ENCODE data around the gene ANKFN1. TPM values are rescaled to one million over a fixed set of nuclear protein-coding genes. Genes with fewer than 3 reads are reported as not detected.

The ANKFN1 gene
- total RNA-seq, 1 experiment from 2014 or later: not detected

DNA sequence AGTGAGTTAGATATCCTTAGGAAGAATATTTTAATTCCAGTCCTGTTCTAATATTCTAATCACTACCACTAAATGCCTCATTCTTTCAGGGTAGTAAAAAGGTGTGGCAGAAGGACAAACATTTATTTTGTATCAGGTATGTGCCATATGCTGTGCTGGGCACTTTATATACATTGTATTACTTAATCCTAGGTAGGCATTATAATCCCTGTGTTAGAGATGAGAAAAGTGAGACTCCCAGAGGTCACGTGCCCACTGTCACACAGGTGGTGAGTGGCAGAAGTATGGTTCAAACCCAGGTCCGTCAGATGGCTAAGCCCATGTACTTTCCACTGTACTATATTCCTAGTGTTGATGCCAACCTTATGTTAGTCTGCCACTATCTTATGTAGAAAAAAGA, 335.5 kb downstream of the ANKFN1 start:
- Histone ChIP-seq H3K27ac (ENCODE audit: insufficient read length, low read depth, low read length) (no peak overlapping the region), H3K4ac (ENCODE audit: low read depth, low read length) (no peak overlapping the region), H3K9ac (ENCODE audit: extremely low read depth, insufficient read length, low read length) (no peak overlapping the region), H3K56ac (ENCODE audit: insufficient read length, low read depth, low read length) (no peak overlapping the region), H2BK12ac (ENCODE audit: insufficient read length, low read depth, low read length) (no peak overlapping the region), H2BK120ac (ENCODE audit: low read depth, low read length, poor library complexity, severe bottlenecking) (no peak overlapping the region), H3K4me2 (ENCODE audit: insufficient read depth, insufficient read length, low read length) (no peak overlapping the region), H3K79me1 (ENCODE audit: insufficient read depth, low read depth, low read length, poor library complexity, severe bottlenecking) (no peaks in the 10 kb centered on the region), H3K79me2 (ENCODE audit: insufficient read depth, low read length) (no peaks in the 10 kb centered on the region), H4K5ac (ENCODE audit: insufficient read length, low read depth, low read length) (no peak overlapping the region), H3K23me2 (ENCODE audit: insufficient read length, low read depth, low read length, poor library complexity, severe bottlenecking) (no peaks in the 10 kb centered on the region), H4K8ac (replicated peaks; ENCODE audit: insufficient read length, low read depth, low read length) (no peak overlapping the region), H2BK5ac (ENCODE audit: insufficient read length, low read length) (no peak overlapping the region), H2BK20ac (ENCODE audit: low read depth, low read length, poor library complexity, severe bottlenecking) (no peak overlapping the region), H3K9me3 (ENCODE audit: control insufficient read depth, low read depth, low read length) (no peaks in the 10 kb centered on the region), H4K91ac (ENCODE audit: insufficient read length, low read depth, low read length) (no peak overlapping the region), H3K14ac (ENCODE audit: insufficient read depth, low read length) (no peak overlapping the region), H3T11ph (ENCODE audit: low read length) (no peak overlapping the region), H2AK5ac (ENCODE audit: insufficient read length, low read length) (no peak overlapping the region), H3K23ac (ENCODE audit: insufficient read length, low read depth, low read length) (no peak overlapping the region), H3K4me1 (ENCODE audit: insufficient read depth, low read length) (no peaks in the 10 kb centered on the region), H2BK15ac (ENCODE audit: low read depth, low read length) (no peak overlapping the region), H3K18ac (ENCODE audit: insufficient read length, low read depth, low read length) (no peak overlapping the region), H3K27me3 (ENCODE audit: insufficient read depth, low read length) (no peaks in the 10 kb centered on the region), H4K20me1 (ENCODE audit: control insufficient read depth, insufficient read depth, insufficient read length) (no peaks in the 10 kb centered on the region), H2AFZ (ENCODE audit: low read length) (no peak overlapping the region)
- no peak overlapping the region for H3K27ac Mint-ChIP-seq
- no peak for DNase-seq
- H3K4me1 Mint-ChIP-seq: no peaks in the 10 kb centered on the region
- WGBS (ENCODE audit: extremely low coverage, insufficient read length, low lambda C conversion rate): no CpG with 5 or more reads among the region's 2 CpGs
- H3K27me3 Mint-ChIP-seq (ENCODE audit: low read depth): no peaks in the 10 kb centered on the region; the same call in 1 of the 2 replicates
- H3K9me3 Mint-ChIP-seq: no peaks in the 10 kb centered on the region
- TF ChIP-seq, protein P1, sequence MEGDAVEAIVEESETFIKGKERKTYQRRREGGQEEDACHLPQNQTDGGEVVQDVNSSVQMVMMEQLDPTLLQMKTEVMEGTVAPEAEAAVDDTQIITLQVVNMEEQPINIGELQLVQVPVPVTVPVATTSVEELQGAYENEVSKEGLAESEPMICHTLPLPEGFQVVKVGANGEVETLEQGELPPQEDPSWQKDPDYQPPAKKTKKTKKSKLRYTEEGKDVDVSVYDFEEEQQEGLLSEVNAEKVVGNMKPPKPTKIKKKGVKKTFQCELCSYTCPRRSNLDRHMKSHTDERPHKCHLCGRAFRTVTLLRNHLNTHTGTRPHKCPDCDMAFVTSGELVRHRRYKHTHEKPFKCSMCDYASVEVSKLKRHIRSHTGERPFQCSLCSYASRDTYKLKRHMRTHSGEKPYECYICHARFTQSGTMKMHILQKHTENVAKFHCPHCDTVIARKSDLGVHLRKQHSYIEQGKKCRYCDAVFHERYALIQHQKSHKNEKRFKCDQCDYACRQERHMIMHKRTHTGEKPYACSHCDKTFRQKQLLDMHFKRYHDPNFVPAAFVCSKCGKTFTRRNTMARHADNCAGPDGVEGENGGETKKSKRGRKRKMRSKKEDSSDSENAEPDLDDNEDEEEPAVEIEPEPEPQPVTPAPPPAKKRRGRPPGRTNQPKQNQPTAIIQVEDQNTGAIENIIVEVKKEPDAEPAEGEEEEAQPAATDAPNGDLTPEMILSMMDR (conservative IDR thresholded peaks at IDR 0.05): no peak
- H3K36me3 Mint-ChIP-seq (ENCODE audit: insufficient read depth in 1 of 3, low read depth in 3 of 3): no peaks in the 10 kb centered on the region
- H3K4me3 Mint-ChIP-seq: no peak overlapping the region
